ENCODE results near the gene NLRP8.
"Not testable (repeated sequence)": the region's sequence is repeated elsewhere in the genome, so short reads cannot be mapped to it uniquely, and the experiment has no call there.

Gene NLRP8

GRCh38 chr19:55973982-55974381 lies 26.4 kb downstream of the NLRP8 start:
- no peak for DNase-seq (ENCODE audit: low read depth in 2 of 2)

GRCh38 chr19:55980415-55980814 lies 32.8 kb downstream of the NLRP8 start:
- no peak for DNase-seq (ENCODE audit: low read depth in 2 of 2)

- DNase-seq (ENCODE audit: low read depth in 2 of 2): no peak
These were observed 37.6 kb downstream of the NLRP8 start for GRCh38 chr19:55985254-55985653.

- no peak for DNase-seq (ENCODE audit: low read depth in 2 of 2)
These were observed 38.9 kb downstream of the NLRP8 start, which contains the start of gene NLRP5 for GRCh38 chr19:55986487-55986886. Gene NLRP5, plus strand, starts transcription at chr19:55986775.

GRCh38 chr19:55990831-55991230 lies 43.2 kb downstream of the NLRP8 start:
- DNase-seq (ENCODE audit: low read depth in 2 of 2): no peak

GRCh38 chr19:55993492-55993891 lies 45.9 kb downstream of the NLRP8 start:
- no peak for DNase-seq (ENCODE audit: low read depth in 2 of 2)

GRCh38 chr19:56014765-56015164 lies 67.1 kb downstream of the NLRP8 start:
- no peak for DNase-seq (ENCODE audit: low read depth in 2 of 2)

- DNase-seq (ENCODE audit: low read depth in 2 of 2): no peak
These were observed 68.1 kb downstream of the NLRP8 start for GRCh38 chr19:56015756-56016155.

- DNase-seq (ENCODE audit: low read depth in 2 of 2): not testable (repeated sequence)
These were observed 71.7 kb downstream of the NLRP8 start for GRCh38 chr19:56019325-56019724.

- DNase-seq (ENCODE audit: low read depth in 2 of 2): not testable (repeated sequence)
These were observed 72.8 kb downstream of the NLRP8 start for GRCh38 chr19:56020355-56020975.

GRCh38 chr19:56026769-56027168 lies 79.1 kb downstream of the NLRP8 start:
- DNase-seq (ENCODE audit: low read depth in 2 of 2): no peak

Data from stimulated activated CD8-positive, alpha-beta memory T cell treated with anti-CD3 and anti-CD28 coated beads, Interleukin-7, amount 100 ng/mL, for 4 hours (primary cell).